ENCODE results near the gene FAM241B. TPM values are rescaled to one million over a fixed set of nuclear protein-coding genes. Genes with fewer than 3 reads are reported as not detected.
A peak's percentile ranks its signal among the peaks of the same experiment; 100 is the strongest.

Gene FAM241B
- total RNA-seq, 2 donors from 2014 or later: 0.66 to 1.8 TPM

DNA sequence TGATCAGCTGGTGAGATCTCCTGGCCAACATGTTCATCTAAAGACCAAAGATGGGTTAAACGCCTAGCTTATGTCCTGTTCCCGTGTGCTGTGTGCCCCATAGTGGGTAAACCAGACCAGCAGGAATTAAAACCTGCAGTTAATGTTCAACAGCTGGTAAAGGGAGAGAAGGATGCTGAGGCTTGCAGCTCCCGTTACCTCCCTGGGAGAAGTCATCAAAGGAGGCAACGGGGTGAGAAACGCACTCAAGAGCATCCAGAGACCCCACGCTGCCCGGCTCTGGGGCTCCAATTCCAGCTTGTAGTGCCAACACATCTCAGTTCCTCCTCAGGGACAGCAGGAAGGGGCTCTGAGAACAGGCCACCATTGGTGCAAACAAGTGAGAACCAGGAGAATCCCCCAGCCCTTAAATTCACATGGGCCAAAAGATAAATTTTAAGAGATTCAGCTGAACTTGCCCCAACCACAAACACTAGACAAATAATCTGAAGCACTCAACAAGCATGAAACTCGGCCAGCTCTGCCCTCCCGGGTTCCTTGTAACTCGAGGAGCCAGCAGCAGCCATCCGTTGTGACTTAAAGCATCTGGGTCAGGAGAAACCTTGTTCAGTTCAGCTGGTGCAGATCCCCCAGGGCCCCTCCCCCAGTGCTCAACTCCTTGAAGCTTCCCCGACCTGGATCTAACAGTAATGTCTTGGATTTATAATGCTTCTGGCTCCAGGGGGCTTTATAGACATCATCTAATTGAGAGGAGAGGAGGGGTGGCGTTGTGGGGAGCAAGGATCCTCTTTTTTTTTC is 29.4 kb downstream of the FAM241B start:
- Histone ChIP-seq H3K4me3 (no peak overlapping the region), H3K27ac (no peak overlapping the region), H3K9me3 (no peaks in the 10 kb centered on the region), H3K4me1 (no peaks in the 10 kb centered on the region), H3K36me3 (replicated peaks in 1 of 2; ENCODE audit: insufficient read depth in 1 of 2, low read depth in 2 of 2) (no peaks in the 10 kb centered on the region), H3K27me3 (no peaks in the 10 kb centered on the region)
- DNase-seq (no peak), ATAC-seq (no peak)
- intact Hi-C loops (cut with DNase I): no loop called here
- WGBS, 2 donors: 50 to 65% methylated on average over 13 of the region's 13 CpGs
- TF ChIP-seq, protein P1, sequence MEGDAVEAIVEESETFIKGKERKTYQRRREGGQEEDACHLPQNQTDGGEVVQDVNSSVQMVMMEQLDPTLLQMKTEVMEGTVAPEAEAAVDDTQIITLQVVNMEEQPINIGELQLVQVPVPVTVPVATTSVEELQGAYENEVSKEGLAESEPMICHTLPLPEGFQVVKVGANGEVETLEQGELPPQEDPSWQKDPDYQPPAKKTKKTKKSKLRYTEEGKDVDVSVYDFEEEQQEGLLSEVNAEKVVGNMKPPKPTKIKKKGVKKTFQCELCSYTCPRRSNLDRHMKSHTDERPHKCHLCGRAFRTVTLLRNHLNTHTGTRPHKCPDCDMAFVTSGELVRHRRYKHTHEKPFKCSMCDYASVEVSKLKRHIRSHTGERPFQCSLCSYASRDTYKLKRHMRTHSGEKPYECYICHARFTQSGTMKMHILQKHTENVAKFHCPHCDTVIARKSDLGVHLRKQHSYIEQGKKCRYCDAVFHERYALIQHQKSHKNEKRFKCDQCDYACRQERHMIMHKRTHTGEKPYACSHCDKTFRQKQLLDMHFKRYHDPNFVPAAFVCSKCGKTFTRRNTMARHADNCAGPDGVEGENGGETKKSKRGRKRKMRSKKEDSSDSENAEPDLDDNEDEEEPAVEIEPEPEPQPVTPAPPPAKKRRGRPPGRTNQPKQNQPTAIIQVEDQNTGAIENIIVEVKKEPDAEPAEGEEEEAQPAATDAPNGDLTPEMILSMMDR (IDR thresholded peaks at IDR 0.05): no peak

DNA sequence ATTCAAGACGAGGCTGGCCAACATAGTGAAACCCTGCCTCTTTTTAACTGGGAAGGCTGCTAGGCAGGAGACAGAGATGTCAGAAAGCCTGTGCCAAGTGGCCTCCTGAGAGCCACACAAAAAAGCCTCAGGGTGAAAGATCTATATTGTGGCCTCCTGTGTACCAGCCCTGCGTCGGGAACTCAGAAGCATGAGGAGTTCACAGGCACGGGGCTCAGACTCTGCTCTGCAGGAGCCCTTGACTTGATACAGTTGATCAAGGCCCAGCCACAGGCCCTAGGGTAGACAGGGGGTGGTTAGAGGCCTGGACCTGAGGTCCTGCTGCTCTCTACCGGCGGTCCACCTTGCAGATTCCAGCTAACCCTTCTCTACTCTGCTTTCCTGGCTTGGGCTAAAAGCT is 30.2 kb downstream of the FAM241B start:
- H3K27ac ChIP-seq: no peak overlapping the region
- 69 to 81% methylated on average over 5 to 6 of the region's 6 CpGs for WGBS, 2 donors
- H3K4me3 ChIP-seq: no peak overlapping the region
- TF ChIP-seq, protein P1 (IDR thresholded peaks at IDR 0.05): no peak
- TF ChIP-seq POLR2A (IDR thresholded peaks at IDR 0.05): no peak
- intact Hi-C loops (cut with DNase I): no loop called here
- H3K27me3 ChIP-seq: no peaks in the 10 kb centered on the region
- DNase-seq (no peak), ATAC-seq (no peak)
- no peaks in the 10 kb centered on the region for H3K9me3 ChIP-seq
- peaks cover 5% of the 10 kb centered on the region for H3K4me1 ChIP-seq
- no peaks in the 10 kb centered on the region for H3K36me3 ChIP-seq (replicated peaks in 1 of 2; ENCODE audit: insufficient read depth in 1 of 2, low read depth in 2 of 2)

DNA sequence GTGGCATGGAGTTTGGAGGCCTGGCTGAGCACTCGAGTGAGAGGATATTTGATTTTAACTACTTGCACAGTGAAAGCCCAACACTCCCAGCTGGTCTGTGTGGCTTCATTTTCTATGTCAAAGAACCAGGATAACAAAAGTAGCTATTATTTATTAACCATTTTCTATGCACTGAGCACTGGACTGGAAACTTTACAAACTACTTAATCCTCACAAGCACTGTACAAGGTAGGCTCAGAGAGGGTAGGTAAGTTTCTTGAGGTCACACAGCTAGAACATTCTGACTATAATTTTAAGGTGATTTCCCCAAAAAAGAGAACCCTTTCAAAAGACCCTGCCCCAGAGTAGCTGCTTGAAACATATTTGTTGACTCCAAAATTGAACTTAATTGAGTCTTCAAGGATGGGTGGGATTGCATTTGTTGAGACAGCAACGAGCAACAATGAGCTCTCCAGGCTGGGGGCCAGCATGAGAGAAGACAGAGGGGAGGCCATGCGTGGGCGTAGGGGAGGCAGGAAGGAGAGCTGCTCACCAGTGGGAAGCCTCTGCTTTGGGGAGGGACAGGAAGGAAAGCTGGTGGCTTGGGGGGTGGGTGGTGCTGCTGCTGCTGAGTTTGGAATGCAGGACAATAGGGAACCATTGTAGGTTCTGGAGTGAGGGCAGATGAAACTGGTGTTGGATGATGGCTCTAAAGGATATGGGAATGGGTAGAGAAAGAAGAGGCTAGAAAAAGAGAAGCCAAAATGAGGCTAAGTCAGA is 31.5 kb downstream of the FAM241B start:
- 72 to 79% methylated on average over 4 of the region's 4 CpGs for WGBS, 2 donors

DNA sequence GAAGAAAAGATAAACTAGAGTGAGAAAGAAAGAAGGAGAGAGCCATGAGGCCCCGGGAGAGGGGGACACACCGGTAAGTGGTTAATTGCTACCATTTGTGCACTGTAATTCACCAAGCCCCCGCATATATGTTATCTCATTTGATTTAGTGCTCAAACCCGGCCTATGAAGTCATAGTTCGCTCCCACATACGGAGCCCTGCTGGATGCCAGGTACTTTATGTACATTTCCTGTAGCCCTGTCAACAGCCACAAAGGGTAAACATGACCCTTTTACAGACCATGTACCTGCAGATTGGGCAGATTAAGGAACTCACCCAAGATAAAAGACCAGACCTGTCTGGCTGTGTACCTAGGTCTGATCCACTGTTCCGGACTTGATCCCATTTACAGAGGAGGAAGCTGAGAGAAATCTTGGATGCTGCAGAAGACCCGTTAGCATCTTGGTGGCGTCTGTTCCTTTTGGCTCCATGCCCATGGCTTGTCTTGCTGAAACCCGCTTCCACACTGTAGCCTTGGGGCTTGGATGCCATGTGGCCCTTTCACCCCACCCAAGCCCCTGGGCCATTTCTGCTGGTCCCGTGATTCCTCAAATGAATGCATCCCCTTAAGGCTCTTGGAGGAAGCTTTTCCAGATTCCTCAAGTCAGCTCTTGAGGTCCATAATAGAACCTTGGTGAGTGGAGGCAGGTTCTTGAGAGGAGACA is 32.3 kb downstream of the FAM241B start:
- 74 to 78% methylated on average over 11 of the region's 11 CpGs for whole genome bisulfite sequencing, 2 donors
- ATAC-seq (no peak), DNase-seq (peak in 1 of 4 donors; percentile 33)
- TF ChIP-seq POLR2A (IDR thresholded peaks at IDR 0.05): no peak
- TF ChIP-seq, protein P1 (IDR thresholded peaks at IDR 0.05): no peak
- Histone ChIP-seq H3K9me3 (no peaks in the 10 kb centered on the region), H3K4me1 (peaks cover 18% of the 10 kb centered on the region), H3K36me3 (replicated peaks in 1 of 2; ENCODE audit: insufficient read depth in 1 of 2, low read depth in 2 of 2) (no peaks in the 10 kb centered on the region), H3K4me3 (no peak overlapping the region), H3K27ac (no peak overlapping the region), H3K27me3 (no peaks in the 10 kb centered on the region)
- intact Hi-C loops (cut with DNase I): no loop called here

More for the DNA sequence above, 31.5 kb downstream of the FAM241B start:
- DNase-seq (no peak), ATAC-seq (no peak)
- Histone ChIP-seq H3K27ac (no peak overlapping the region), H3K4me3 (no peak overlapping the region), H3K9me3 (no peaks in the 10 kb centered on the region), H3K27me3 (no peaks in the 10 kb centered on the region), H3K4me1 (peaks cover 18% of the 10 kb centered on the region), H3K36me3 (replicated peaks in 1 of 2; ENCODE audit: insufficient read depth in 1 of 2, low read depth in 2 of 2) (no peaks in the 10 kb centered on the region)
- TF ChIP-seq, protein P1 (IDR thresholded peaks at IDR 0.05): no peak
- TF ChIP-seq POLR2A (IDR thresholded peaks at IDR 0.05): no peak
- intact Hi-C loops (cut with DNase I): no loop called here

All from body of pancreas (tissue), 4 donors.